Effector memory CD4-positive, alpha-beta T cell (primary cell): ENCODE measurements around the gene MORN3.
A peak's percentile ranks its signal among the peaks of the same experiment; 100 is the strongest.
"Not testable (repeated sequence)": the region's sequence is repeated elsewhere in the genome, so short reads cannot be mapped to it uniquely, and the experiment has no call there.

ENCODE experiments used
- DNase-seq, 3 donors: peaks; one replicate each; pipeline ENCODE4 v3.0.0-alpha.2; 2020
- H3K27ac ChIP-seq: 2 replicates; pipeline ENCODE4 v1.7.0; 2013; ENCODE audit warnings: mild to moderate bottlenecking, low read length, moderate library complexity; ENCODE audit not compliant: insufficient read depth, poor library complexity, severe bottlenecking
- H3K27me3 ChIP-seq: replicated peaks from 2 replicates; pipeline ENCODE4 v1.7.0; 2013; ENCODE audit warnings: mild to moderate bottlenecking, low read length; ENCODE audit not compliant: insufficient read depth, control insufficient read depth, poor library complexity, severe bottlenecking
- H3K36me3 ChIP-seq: 2 replicates; pipeline ENCODE4 v1.7.0; 2013; ENCODE audit warnings: mild to moderate bottlenecking, low read length, moderate library complexity; ENCODE audit not compliant: control insufficient read depth, insufficient read depth
- H3K4me1 ChIP-seq: 2 replicates; pipeline ENCODE4 v1.7.0; 2013; ENCODE audit warnings: low read length, mild to moderate bottlenecking; ENCODE audit not compliant: control insufficient read depth, insufficient read depth, poor library complexity, severe bottlenecking
- H3K4me3 ChIP-seq: 2 replicates; pipeline ENCODE4 v1.7.0; 2013; ENCODE audit warnings: low read length, low read depth, mild to moderate bottlenecking; ENCODE audit not compliant: insufficient read depth, poor library complexity, severe bottlenecking
- H3K9me3 ChIP-seq: 2 replicates; pipeline ENCODE4 v1.7.0; 2013; ENCODE audit warnings: mild to moderate bottlenecking, low read length, moderate library complexity; ENCODE audit not compliant: control insufficient read depth

The MORN3 gene

GRCh38 chr12:121648458-121649028 is 20.9 kb downstream of the MORN3 start:
- Histone ChIP-seq H3K9me3 (no peaks in the 10 kb centered on the region), H3K36me3 (no peaks in the 10 kb centered on the region), H3K27ac (no peak overlapping the region), H3K4me1 (peaks cover 12% of the 10 kb centered on the region), H3K4me3 (no peak overlapping the region), H3K27me3 (no peaks in the 10 kb centered on the region)
- no peak for DNase-seq

- Histone ChIP-seq H3K27me3 (no peaks in the 10 kb centered on the region), H3K4me1 (peaks cover 18% of the 10 kb centered on the region), H3K27ac (no peak overlapping the region), H3K4me3 (no peak overlapping the region), H3K9me3 (no peaks in the 10 kb centered on the region), H3K36me3 (peaks cover 17% of the 10 kb centered on the region)
- no peak for DNase-seq
These were observed 28.2 kb downstream of the MORN3 start for GRCh38 chr12:121641343-121641630.

GRCh38 chr12:121638298-121639202 is 30.9 kb downstream of the MORN3 start:
- no peak for DNase-seq
- Histone ChIP-seq H3K4me1 (peaks cover 29% of the 10 kb centered on the region), H3K27me3 (no peaks in the 10 kb centered on the region), H3K9me3 (no peaks in the 10 kb centered on the region), H3K27ac (peak overlapping the region; percentile 66), H3K4me3 (no peak overlapping the region), H3K36me3 (peaks cover 22% of the 10 kb centered on the region)

- H3K9me3 ChIP-seq, result no peaks in the 10 kb centered on the region
- H3K27me3 ChIP-seq, result no peaks in the 10 kb centered on the region
- no peak for DNase-seq
- peaks cover 35% of the 10 kb centered on the region for H3K4me1 ChIP-seq
- peaks cover 22% of the 10 kb centered on the region for H3K36me3 ChIP-seq
- H3K4me3 ChIP-seq, result peak overlapping the region; percentile 36
- H3K27ac ChIP-seq, result peak overlapping the region; percentile 66
These were observed 32.1 kb downstream of the MORN3 start for GRCh38 chr12:121637231-121637914.

GRCh38 chr12:121634836-121635235 is 34.6 kb downstream of the MORN3 start:
- no peak for DNase-seq
- Histone ChIP-seq H3K27me3 (no peaks in the 10 kb centered on the region), H3K4me1 (peaks cover 58% of the 10 kb centered on the region), H3K9me3 (no peaks in the 10 kb centered on the region), H3K4me3 (no peak overlapping the region), H3K36me3 (peaks cover 8% of the 10 kb centered on the region), H3K27ac (peak overlapping the region; percentile 18)

GRCh38 chr12:121633833-121634196 is 35.6 kb downstream of the MORN3 start:
- H3K36me3 ChIP-seq, H3K27me3 ChIP-seq, H3K27ac ChIP-seq, DNase-seq, H3K9me3 ChIP-seq, H3K4me3 ChIP-seq: not testable (repeated sequence)
- peaks cover 66% of the 10 kb centered on the region for H3K4me1 ChIP-seq

GRCh38 chr12:121632069-121632970 is 37.1 kb downstream of the MORN3 start:
- H3K4me3 ChIP-seq, result no peak overlapping the region
- no peaks in the 10 kb centered on the region for H3K27me3 ChIP-seq
- H3K36me3 ChIP-seq, result peaks cover 5% of the 10 kb centered on the region
- H3K9me3 ChIP-seq, result no peaks in the 10 kb centered on the region
- peak overlapping the region; percentile 29 for H3K27ac ChIP-seq
- no peak for DNase-seq
- peaks cover 68% of the 10 kb centered on the region for H3K4me1 ChIP-seq

- Histone ChIP-seq H3K27ac (peak overlapping the region; percentile 9), H3K36me3 (peaks cover 5% of the 10 kb centered on the region), H3K9me3 (no peaks in the 10 kb centered on the region), H3K4me1 (peaks cover 56% of the 10 kb centered on the region), H3K27me3 (no peaks in the 10 kb centered on the region), H3K4me3 (peak overlapping the region; percentile 3)
- no peak for DNase-seq
These were observed 38.6 kb downstream of the MORN3 start for GRCh38 chr12:121630791-121631355.

- Histone ChIP-seq H3K9me3 (no peaks in the 10 kb centered on the region), H3K27ac (peak overlapping the region; percentile 97), H3K4me3 (peak overlapping the region; percentile 85), H3K27me3 (no peaks in the 10 kb centered on the region), H3K4me1 (peaks cover 55% of the 10 kb centered on the region), H3K36me3 (no peaks in the 10 kb centered on the region)
- no peak for DNase-seq
These were observed 40.9 kb downstream of the MORN3 start for GRCh38 chr12:121628536-121628935.
